Measurements from ENCODE around the gene CHGA. TPM values are rescaled to one million over a fixed set of nuclear protein-coding genes. Genes with fewer than 3 reads are reported as not detected.

The CHGA gene
- total and polyA plus RNA-seq, 10 of the 15 experiments (the other 5 are each of a cell fraction or from before 2014, with no cell fraction given) = 0.11 to 0.23 TPM; not detected in 8

DNA sequence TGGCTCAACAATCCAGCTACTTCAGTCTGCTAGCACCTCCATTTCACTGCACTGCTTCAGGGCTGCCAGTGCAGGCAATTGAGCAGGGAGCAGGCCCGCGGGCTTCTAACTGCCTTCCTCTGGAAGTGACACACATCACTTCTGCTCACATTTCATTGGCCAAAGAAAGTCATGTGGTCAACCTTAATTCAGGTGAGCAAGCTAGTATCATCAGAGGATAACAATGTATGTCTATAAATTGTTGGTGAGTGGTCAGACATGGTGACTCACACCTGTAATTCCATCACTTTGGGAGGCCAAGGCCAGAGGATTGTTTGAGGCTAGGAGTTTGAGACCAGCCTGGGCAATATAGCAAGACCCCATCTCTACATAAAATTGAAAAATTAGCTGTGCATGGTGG lies 22.3 kb upstream of the CHGA start:
- Histone ChIP-seq H3K9ac (ENCODE audit: control insufficient read depth, insufficient read depth, low read length) (no peak overlapping the region), H2AFZ (ENCODE audit: control insufficient read depth, low read depth, low read length) (no peak overlapping the region), H3K4me3 (no peak overlapping the region), H3K9me3 (replicated peaks; ENCODE audit: control insufficient read depth, insufficient read depth, low read length) (no peaks in the 10 kb centered on the region; the same call in 2 of the 3 replicates), H3K27ac (ENCODE audit: control insufficient read depth, insufficient read depth) (no peak overlapping the region), H3K36me3 (ENCODE audit: control insufficient read depth in 2 of 2, insufficient read depth in 2 of 2, low read length in 1 of 2) (no peaks in the 10 kb centered on the region), H3K27me3 (replicated peaks in 1 of 2; ENCODE audit: control insufficient read depth in 2 of 2, insufficient read depth in 2 of 2, low read length in 1 of 2) (no peaks in the 10 kb centered on the region; a peak in 1 of 4 replicates), H3K4me1 (ENCODE audit: control insufficient read depth, insufficient read depth, low read length) (no peaks in the 10 kb centered on the region; the same call in 1 of the 2 replicates), H3K4me2 (ENCODE audit: control insufficient read depth, insufficient read depth) (no peak overlapping the region), H4K20me1 (ENCODE audit: control insufficient read depth, insufficient read depth) (no peaks in the 10 kb centered on the region), H3K79me2 (ENCODE audit: control insufficient read depth, insufficient read depth, low read length) (no peaks in the 10 kb centered on the region)
- ChIA-PET RAD21 (ENCODE audit: unreplicated experiment) (no interaction called here), CTCF (no interaction called here), POLR2A (interaction anchor here (0.5 kb wide), 1 partner anchor 362 kb away, joined by 4 read pairs; no protein-coding TSS in a partner anchor), SMC1A (ENCODE audit: uncharacterized antibody, unreplicated experiment) (no interaction called here)
- no peak for DNase-seq (ENCODE audit: low read depth, low spot score)
- in situ Hi-C loops (cut with MboI) (no loop called here), intact Hi-C loops (cut with micrococcal nuclease; ENCODE audit: unreplicated experiment) (no loop called here)
- ATAC-seq = no peak
- TF ChIP-seq EED (IDR thresholded peaks at IDR 0.05; ENCODE audit: low read depth) = no peak
- FAIRE-seq = no peak
- no TSS peak for BruUV-seq (replicated peaks)
- 67% methylated on average over 2 of the region's 2 CpGs for WGBS (ENCODE audit: insufficient coverage, insufficient replicate concordance, low lambda C conversion rate, missing lambda C conversion rate)

DNA sequence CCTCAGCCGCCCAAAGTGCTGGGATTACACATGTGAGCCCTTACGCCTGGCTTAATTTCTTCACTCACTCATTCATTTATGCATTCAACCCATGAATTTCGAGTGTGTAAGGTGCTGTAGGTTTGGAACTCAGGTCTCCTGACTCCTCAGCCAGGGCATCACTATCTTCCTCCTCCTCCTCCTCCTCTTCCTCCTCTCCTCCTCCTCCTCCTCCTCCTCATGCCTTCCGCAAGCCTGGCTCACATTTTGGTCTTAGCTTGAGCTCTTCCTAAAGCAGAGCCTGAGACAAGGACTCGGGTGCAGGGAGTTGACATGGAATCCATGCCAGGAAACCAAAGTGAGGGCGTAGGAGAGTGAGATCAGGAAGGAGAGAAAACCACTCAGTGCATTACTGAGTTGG lies 20.8 kb upstream of the CHGA start:
- H4K20me1 ChIP-seq (ENCODE audit: control insufficient read depth, insufficient read depth) = no peaks in the 10 kb centered on the region
- no peaks in the 10 kb centered on the region for H3K36me3 ChIP-seq (ENCODE audit: control insufficient read depth in 2 of 2, insufficient read depth in 2 of 2, low read length in 1 of 2)
- DNase-seq (ENCODE audit: low read depth, low spot score) (no peak), ATAC-seq (no peak), FAIRE-seq (no peak)
- in situ Hi-C loops (cut with MboI) (no loop called here), intact Hi-C loops (cut with micrococcal nuclease; ENCODE audit: unreplicated experiment) (no loop called here)
- no peak overlapping the region for H3K9ac ChIP-seq (ENCODE audit: control insufficient read depth, insufficient read depth, low read length)
- RAD21 ChIA-PET (ENCODE audit: unreplicated experiment) = no interaction called here
- SMC1A ChIA-PET (ENCODE audit: uncharacterized antibody, unreplicated experiment) = no interaction called here
- no peak overlapping the region for H2AFZ ChIP-seq (ENCODE audit: control insufficient read depth, low read depth, low read length)
- H3K27me3 ChIP-seq (replicated peaks in 1 of 2; ENCODE audit: control insufficient read depth in 2 of 2, insufficient read depth in 2 of 2, low read length in 1 of 2) = no peaks in the 10 kb centered on the region; a peak in 1 of 4 replicates
- CTCF ChIA-PET = no interaction called here
- TF ChIP-seq NFYB (IDR thresholded peaks at IDR 0.05; ENCODE audit: insufficient read depth, low read depth, low read length) = no peak
- no peak for TF ChIP-seq FOS (IDR thresholded peaks at IDR 0.05; ENCODE audit: borderline replicate concordance, extremely low read depth, insufficient read length)
- no peak for TF ChIP-seq ZNF207 (IDR thresholded peaks at IDR 0.05; ENCODE audit: borderline replicate concordance)
- TF ChIP-seq ZNF622 (IDR thresholded peaks at IDR 0.05) = no peak
- TF ChIP-seq IKZF1 (conservative IDR thresholded peaks at IDR 0.05) = no peak
- TF ChIP-seq HDAC6 (IDR thresholded peaks at IDR 0.05; ENCODE audit: unreplicated experiment) = no peak
- TF ChIP-seq SUPT20H (IDR thresholded peaks at IDR 0.05; ENCODE audit: borderline replicate concordance, control insufficient read depth, low read depth, low read length) = no peak
- TF ChIP-seq PAX8 (IDR thresholded peaks at IDR 0.05) = no peak
- TF ChIP-seq MYC (IDR thresholded peaks at IDR 0.05; ENCODE audit: insufficient read depth, insufficient read length, insufficient replicate concordance, low read length, severe bottlenecking) = no peak
- TF ChIP-seq, protein P1, sequence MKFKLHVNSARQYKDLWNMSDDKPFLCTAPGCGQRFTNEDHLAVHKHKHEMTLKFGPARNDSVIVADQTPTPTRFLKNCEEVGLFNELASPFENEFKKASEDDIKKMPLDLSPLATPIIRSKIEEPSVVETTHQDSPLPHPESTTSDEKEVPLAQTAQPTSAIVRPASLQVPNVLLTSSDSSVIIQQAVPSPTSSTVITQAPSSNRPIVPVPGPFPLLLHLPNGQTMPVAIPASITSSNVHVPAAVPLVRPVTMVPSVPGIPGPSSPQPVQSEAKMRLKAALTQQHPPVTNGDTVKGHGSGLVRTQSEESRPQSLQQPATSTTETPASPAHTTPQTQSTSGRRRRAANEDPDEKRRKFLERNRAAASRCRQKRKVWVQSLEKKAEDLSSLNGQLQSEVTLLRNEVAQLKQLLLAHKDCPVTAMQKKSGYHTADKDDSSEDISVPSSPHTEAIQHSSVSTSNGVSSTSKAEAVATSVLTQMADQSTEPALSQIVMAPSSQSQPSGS (IDR thresholded peaks at IDR 0.05; ENCODE audit: low read length) = no peak
- no peak for TF ChIP-seq WRNIP1 (IDR thresholded peaks at IDR 0.05; ENCODE audit: borderline replicate concordance, low read depth, low read length)
- no peak overlapping the region for H3K4me2 ChIP-seq (ENCODE audit: control insufficient read depth, insufficient read depth)
- H3K27ac ChIP-seq (ENCODE audit: control insufficient read depth, insufficient read depth) = no peak overlapping the region
- BruUV-seq (replicated peaks) = no TSS peak
- POLR2A ChIA-PET = interaction anchor here (0.5 kb wide), 1 partner anchor 991 kb away, joined by 3 read pairs; no protein-coding TSS in a partner anchor
- H3K4me3 ChIP-seq = no peak overlapping the region
- no peaks in the 10 kb centered on the region for H3K79me2 ChIP-seq (ENCODE audit: control insufficient read depth, insufficient read depth, low read length)
- WGBS (ENCODE audit: insufficient coverage, insufficient replicate concordance, low lambda C conversion rate, missing lambda C conversion rate) = 46% methylated on average over 6 of the region's 6 CpGs
- H3K9me3 ChIP-seq (replicated peaks; ENCODE audit: control insufficient read depth, insufficient read depth, low read length) = no peaks in the 10 kb centered on the region; the same call in 2 of the 3 replicates
- no peaks in the 10 kb centered on the region; the same call in 1 of the 2 replicates for H3K4me1 ChIP-seq (ENCODE audit: control insufficient read depth, insufficient read depth, low read length)

Data from GM12878 (cell line).